Measurements from ENCODE around the gene CYTL1.
A peak's percentile ranks its signal among the peaks of the same experiment; 100 is the strongest.

CYTL1 gene

DNA sequence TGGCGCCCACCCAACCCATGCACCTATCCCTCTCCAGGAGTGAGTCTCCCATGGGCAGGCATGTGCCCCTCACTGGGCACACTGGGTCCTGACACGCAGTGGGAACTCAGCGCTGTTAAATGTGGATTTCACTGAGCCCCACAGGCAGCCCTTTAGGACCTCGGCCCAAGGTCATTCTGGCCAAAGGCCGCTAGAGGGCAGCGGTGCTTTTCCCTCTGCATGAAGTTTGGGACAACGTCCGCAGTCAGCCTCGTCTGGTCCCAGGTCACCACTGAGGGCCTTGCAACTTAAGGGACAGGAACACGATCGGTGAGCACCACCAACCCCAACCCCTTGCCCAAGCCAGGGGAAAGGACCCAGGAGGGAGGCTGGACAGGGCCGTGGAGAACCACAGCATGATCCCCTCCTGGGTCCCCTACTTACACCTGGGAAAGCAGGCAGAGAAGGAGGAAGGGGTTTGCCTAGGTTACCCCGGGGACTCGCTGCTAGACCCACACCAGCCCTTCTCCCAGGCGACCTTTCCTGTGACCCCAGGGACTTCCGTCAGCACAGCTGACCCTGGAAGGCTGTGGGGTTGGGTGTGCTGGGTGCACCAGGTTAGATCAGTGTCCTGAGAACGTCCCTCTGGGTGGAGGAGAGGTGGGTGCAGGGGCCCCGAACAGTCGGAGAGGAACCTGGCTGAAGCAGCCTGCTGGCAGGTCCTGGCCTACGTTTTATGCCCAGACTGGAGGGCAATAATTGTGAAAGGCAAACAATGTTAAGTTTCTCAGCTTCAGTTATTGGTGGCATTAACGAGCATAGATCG is 24.0 kb downstream of the CYTL1 start:
- peak; percentile 20 for DNase-seq

DNA sequence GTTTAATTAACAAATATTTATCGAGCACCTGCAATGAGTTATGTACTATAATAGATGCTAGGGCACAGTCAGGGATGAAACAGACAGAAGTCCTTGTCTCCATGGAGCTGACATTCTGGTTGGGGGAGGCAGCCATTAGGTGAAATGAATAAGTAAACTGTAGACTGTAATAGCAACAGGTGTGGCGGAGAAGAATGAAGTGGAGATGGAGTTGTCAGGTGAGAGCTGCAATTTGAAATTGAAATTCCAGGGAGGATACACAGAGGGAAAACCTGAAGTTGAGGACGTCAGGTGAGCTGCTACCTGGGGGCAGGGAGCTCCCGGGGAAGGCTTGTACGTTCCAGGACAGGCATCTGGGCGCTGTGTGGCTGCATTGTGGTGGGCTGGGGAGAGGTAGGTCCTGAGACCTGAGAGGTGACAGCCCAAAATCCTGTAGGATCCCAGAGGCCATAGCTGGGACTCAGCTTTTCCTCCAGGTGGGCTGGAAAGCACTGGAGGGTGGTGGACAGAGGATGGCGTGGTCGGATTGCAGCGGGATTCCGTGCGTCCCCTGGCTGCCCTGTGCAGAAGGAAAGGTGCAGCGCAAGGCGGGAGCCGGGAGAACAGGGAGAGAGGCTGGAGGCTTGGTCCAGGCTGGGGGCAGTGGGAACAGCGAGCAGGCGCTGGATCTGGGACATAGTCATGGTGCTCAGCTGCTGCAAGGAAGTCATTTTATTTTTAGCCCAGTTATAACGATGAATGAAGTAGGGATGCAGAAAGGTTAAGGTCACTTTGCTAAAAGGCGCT is 24.8 kb downstream of the CYTL1 start:
- no peak for DNase-seq

DNA sequence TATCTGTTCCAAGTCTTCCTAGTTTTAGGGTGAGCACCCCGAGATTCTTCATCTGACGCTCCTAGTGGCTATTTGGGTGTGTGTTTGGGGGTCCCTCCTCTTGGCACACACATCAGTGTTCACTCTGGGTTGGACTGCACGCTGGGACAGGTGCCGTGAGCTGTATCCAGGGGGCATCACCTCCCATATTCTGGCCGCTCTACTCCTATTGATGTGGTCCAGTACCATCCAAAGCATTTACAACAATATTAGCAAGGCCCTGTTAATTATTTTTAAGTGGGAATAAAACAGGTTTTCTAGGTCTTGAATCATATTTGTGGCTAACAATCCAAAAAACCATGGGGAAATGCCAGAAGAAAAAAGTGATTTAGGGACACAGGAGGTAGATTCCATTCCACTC is 26.4 kb downstream of the CYTL1 start:
- DNase-seq, result no peak

DNA sequence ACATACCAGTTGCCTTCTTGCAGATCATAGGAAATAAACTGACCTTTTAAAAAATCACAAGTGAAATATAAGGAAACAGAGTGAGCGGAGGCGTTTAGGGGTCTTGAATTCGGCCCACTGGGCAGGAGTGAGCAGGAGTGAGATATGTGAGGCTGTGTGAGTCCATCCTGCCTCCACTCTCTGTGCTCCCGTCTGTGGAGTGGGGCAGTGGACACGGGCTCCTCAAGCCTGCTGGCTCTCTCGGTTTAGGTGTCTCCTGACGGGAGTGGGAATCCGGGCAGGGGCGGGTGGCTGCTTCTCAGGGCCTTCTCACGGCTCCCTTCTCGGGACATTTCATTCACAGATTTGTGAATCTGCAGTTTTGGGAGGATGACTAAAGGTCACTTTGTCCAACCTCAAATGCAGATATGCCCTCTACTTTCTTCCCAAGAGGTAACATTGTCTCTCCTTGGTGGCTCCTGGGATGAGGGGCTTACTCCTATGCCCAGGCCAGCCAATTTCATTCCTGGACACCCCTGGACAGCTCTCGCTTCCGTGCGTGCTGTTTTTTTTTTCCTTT is 27.6 kb downstream of the CYTL1 start:
- no peak for DNase-seq

DNA sequence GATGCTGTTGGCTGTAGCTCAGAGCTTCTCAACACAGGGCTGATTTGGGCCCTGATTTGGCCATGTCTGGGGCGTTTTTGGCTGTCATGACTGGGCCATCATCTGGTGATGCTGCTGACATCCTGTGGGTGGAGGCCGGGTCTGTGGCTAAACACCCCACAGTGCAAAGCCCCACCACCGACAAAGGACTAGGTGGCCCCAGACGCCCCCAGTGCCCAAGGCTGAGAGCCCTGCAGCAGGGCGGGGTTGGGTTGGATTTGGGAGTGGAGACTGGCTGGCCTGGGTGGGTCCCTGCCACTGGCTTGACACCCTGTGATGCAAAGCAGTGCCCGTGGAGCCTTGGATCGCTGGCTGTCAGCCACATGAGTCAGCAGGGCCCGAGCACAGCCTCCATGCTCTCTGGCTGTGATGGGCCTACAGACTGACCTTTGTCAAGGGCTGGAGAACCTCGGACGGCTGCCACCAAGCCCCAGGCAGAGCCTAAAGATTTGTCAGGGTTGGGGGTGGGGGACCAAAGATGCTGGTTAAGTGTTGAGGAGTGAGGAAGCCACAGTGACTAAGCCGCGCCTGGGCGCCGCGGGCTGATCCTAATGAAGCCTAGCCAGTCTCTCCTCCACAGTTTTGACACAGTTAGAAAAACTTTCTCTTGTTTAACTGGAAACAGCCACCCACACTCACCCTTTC is 28.3 kb downstream of the CYTL1 start:
- no peak for DNase-seq

DNA sequence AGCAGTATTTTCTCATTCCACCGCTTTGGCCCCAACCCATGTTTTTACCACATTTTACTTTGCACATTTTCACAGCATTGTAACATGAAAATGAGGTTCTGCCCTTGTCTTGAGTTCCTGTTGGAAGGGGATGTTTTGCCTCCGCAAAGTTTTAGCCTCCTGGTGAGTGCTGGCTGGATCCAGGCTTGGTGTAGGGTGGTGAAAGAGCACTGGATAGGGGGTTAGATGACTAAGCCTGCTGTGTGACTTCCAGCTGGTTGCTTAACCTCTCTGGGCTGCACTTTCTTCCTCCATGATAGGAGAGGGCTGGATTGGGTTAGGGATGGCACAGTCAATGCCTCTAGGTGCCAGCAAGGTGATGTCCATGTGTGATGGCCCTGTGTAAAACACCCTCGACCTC is 28.9 kb downstream of the CYTL1 start:
- DNase-seq, result no peak

DNA sequence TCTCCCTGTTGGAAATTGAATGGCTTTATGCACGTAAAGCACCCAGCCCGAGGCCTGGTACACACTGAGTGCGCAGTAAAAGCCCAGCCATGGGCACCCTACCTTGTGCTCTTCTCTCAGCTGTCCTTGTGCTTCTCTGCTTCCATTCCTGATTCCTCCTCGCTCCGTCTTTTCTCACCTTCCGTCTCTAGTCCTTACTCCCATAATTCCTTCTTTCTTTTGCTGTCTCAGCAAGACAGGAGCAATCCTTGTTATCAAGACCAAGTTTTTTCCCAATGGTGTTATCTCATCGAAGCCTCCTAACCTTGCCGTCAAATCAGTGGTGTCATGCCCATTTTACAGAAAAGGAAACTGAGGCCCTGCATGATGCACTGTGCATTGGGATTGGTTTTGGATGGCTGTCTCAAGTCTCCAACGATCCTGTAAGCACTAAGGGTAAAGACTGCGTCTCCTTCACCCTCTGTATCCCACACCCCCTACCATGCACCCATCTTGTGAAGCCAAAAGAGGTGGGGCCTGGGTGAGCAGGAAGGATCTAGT is 30.1 kb downstream of the CYTL1 start:
- DNase-seq, result no peak

DNA sequence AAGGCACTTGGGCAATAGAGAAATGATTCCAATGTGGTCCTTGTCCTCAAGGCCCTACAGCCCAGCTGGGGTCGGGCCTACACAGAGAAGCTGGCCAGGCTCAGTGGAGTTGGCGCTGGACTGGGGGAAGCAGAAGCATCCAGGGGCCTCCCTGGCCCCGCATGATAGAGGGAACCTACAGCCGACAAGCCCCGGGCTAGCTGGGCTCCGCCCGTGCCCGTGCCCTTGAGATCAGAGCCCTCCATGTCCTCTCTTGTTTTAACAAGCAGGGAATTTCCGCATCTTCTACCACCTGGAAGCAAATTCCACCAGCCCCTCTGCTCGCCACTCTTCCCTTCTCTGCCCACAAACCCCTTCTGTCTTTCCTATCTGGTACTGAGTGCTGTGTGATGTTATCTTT is 31.6 kb downstream of the CYTL1 start:
- DNase-seq, result no peak

DNA sequence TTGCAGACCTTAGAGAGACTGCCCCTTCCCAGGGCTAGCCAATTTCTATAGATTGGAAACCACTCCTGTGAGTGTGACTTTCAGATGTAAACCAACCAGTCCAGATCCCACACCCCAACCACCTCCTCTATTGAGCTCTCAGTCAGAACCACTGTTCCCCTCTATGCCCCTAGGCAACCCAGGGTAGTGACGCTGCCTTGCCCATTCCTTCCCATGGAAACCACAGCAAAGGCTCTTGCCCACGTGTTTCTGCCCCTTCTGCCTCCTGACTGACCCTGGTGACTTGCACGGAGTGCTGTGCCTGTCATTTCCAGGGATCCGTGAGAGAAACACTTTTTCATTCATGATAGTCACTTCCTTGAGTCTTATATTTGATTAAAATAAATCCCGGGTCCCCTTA is 32.4 kb downstream of the CYTL1 start:
- DNase-seq, result no peak

DNA sequence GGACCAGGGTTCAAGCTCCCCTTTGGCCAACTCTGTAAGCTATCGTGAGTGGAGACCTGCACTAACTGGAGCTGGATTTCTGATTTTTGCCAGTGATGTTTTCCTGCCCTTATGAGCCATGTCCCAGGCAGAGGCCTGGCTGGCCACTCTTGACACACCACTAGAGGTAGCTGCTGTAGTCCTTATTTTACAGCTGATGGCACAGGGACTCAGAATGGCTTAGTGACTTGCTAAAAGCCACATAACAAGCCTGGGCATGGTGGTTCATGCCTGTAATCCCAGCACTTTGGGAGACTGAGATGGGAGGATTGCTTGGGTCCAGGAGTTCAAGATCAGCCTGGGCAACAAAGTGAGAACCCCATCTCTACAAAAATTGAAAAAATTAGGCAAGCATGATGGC is 33.4 kb downstream of the CYTL1 start:
- no peak for DNase-seq

DNA sequence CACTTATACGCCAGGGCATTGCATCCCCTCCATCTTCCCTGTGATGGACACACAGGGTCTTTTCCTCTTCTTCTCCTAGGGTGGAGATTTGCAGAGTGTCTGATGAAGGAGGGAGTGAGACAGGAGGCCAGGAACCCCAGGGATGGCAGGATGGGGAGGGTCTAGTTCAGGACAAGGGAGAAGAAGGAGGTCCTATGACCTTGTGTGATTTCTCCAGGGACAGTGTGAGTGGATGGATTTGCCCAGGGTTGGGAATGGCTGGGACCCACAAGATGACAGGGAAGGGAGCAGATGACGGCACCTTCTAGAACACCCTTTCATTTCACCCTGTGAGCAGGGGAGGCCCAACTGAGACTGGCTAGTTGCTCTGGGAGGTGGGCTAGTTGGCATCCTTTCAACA is 34.2 kb downstream of the CYTL1 start:
- DNase-seq, result no peak

DNA sequence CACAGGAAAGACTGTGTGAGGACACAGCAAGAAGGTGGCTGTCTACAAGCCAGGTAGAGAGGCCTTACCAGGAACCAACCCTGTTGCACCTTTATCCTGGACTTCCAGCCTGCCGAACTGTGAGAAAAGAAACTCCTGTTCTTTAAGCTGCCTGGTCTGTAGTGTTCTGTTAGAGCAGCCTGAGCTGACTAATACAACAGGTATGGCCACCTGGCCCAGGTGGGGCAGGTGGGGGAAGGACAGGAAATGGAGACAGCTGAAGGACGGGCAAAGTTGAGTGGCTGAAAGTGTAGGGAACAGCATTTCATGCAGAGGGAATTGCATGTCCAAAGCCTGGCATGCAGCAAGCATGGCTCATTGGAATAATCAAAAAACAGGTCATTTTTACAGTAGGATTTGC is 35.1 kb downstream of the CYTL1 start:
- no peak for DNase-seq

DNA sequence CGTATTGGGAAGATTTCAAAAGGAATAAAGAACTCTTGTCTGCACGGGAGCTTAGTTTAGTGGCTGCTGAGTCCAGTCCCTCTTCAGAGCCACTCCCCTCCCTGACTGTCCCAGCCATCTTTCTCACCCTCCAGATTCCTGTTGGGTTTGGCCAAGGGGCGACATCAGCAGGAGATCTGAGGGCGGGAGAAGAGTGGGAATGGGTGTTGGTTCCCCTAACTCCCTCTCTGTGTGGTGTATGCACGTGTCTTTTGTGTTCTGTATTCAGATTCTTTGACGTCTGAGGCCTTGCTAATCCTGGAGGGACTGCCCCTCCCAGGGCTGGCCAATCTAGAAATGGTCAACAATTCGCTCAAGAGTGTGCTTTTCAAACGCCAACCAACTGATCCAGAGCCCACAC is 37.4 kb downstream of the CYTL1 start:
- no peak for DNase-seq

DNA sequence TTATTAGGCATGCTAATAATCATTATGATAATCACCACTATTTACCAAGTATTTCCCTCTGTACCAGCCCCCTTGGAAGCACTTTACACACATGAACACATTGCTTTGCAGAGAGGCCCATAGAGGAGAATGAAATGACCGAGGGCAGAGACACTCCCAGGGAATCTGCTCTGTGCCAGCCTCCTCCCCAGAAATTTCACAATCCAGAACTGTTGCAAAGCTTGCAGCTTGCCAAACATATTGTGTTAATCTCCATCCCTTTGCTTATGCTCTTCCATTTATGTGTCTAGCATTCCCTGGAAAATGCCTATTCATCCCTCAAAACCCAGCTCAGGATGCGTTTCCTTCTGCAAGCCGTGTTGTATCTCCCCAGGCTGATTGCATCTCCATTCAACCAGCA is 37.8 kb downstream of the CYTL1 start:
- no peak for DNase-seq

DNA sequence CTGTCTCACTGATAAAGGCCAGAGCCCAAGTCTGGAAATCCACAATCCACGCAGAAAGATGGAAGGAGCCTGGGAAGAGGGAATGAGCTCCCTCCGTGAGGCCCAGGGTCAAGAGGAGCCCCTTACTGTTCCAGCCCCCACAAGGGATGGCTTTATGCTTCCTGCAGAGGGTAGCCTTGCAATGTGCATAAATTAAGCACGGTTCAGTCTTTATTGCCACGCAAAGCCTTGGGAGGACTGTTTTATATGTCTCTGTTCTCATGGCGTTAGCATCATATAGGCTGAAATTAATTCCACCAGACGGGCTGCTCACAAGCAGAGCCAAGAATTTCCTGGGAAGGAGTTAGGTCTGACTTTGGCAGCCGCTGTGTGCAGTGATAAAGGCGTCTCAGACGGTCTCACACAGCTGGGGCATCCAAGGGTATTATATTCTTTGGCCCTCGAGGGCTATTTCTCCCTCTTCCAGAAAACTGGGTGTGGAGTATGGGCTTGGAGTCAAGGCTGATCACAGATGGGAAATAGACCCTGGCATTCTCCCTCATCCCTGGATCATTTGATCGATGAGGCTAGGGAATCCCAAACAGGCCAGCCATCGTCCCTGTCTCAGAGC is 38.5 kb downstream of the CYTL1 start:
- DNase-seq, result no peak

DNA sequence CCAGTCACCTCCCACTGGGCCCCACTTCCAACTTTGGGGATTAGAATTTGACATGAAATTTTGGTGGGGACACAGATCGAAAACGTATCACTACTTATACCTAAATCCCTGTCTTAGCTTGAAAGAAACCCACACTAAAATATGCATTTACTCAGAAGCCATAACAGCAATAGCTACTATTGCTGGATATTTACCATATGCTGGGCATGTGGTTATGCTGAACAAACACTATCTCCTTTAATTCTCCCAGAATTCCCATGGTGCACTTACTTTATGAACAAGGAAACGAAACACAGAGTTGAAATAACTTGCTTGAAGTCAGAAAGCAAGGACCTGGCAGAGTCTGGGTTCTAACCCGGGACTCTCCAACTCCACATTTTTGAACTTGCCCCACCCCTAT is 39.3 kb downstream of the CYTL1 start:
- DNase-seq, result no peak

DNA sequence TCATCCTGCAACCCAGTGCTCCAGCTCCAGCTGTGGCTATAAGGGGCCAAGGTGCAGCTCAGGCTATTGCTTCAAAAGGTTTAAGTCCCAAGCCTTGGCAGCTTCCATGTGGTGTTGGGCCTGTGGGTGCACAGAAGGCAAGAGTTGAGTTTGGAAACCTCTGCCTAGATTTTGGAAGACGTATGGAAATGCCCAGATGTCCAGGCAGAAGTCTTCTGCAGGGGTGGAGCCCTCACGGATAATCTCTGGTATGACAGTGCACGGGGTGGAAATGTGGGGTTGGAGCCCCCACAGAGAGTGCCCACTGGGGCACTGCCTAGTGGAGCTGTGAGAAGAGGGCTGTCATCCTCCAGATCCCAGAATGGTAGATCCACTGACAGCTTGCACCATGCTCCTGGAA is 44.5 kb downstream of the CYTL1 start:
- DNase-seq, result no peak

DNA sequence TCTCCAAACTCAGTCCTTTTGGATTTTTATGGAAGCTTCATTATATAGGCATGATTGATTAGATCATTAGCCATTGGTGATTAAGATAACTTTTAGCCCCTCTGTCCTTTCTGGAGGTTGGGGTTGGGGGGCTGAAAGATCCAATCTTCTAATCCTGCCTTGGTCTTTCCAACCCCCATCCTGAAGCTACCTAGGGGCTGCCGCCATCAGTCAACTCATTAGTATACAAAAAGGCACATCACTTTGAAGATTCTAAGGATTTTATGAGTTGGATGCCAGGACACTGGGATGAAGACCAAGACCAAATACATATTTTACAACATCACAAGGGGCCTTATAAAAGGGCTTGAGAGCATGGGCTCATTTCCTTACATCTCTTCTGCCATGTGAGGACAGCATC is 47.5 kb downstream of the CYTL1 start:
- no peak for DNase-seq

DNA sequence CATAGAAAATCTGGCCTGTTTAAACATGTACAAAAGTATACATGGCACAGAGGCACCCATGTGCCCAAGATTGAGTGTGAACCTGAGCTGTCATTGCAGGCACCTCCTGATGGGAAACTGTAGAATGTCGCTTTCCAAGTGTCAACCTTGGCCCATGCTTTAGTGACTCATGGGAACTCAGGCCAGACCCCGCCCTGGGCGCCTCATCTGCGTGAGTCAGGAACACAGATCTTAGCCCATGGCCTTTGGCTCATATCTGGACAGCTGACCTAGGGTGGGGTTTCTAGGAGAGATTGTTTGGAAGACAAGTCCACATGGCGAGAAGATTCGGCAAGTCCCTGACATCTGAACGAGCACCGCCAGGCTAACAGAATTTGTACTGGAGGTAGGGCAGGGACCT is 50.0 kb downstream of the CYTL1 start:
- DNase-seq, result no peak

DNA sequence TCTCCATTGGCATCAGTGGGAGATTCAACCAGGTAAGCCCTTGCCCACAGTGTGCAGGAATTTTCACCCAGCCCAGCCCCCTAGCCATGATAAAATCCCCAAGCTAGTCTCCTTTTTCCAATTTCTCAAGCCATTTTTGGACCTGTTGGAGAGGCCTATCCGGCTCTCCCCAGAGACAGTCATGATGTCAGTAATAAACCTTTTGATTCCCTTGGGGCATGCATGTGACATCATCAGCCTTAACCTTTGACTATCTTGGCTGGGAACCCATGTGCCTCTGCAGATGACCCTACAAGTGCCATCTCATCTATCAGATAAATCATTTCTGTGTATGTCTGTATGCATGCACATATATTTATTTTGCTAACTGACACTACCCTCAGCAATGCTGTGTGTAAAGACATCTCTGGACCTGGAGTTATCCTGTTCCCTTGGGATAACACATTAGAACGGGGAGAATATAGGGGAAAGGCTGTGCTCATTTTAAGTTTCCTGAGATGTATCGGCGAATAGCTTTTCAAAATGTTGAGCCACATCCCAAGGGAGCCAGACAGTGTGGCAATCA is 51.0 kb downstream of the CYTL1 start:
- no peak for DNase-seq

Measured in CD4-positive, alpha-beta T cell treated with Interleukin-21 for 1 hour (primary cell).